Measurements from ENCODE around the gene ERN1. TPM values are rescaled to one million over a fixed set of nuclear protein-coding genes. Genes with fewer than 3 reads are reported as not detected.
A peak's percentile ranks its signal among the peaks of the same experiment; 100 is the strongest.

ERN1 gene
- total RNA-seq, 1 experiment from 2014 or later = 6.5 TPM

- TF ChIP-seq ATF2 (CRISPR knock-in tag; IDR thresholded peaks at IDR 0.05; ENCODE audit: borderline replicate concordance, low read depth) = no peak
- peak; percentile 72 for TF ChIP-seq ERG (CRISPR knock-in tag; IDR thresholded peaks at IDR 0.05)
- TF ChIP-seq TCF7 (CRISPR knock-in tag; IDR thresholded peaks at IDR 0.05; ENCODE audit: low read depth) = peak; percentile 80; the same call in 1 of the 2 replicates
- peak; percentile 96 for TF ChIP-seq ZNF416 (CRISPR knock-in tag; IDR thresholded peaks at IDR 0.05)
- no peak for TF ChIP-seq CTCF (IDR thresholded peaks at IDR 0.05)
- TF ChIP-seq USF1 (CRISPR knock-in tag; IDR thresholded peaks at IDR 0.05) = peak; percentile 99
- peak; percentile 90 for TF ChIP-seq ZBTB43 (CRISPR knock-in tag; IDR thresholded peaks at IDR 0.05)
- no peak for TF ChIP-seq ZNF263 (CRISPR knock-in tag; IDR thresholded peaks at IDR 0.05; ENCODE audit: low read depth)
- peak; percentile 7; the same call in 1 of the 2 replicates for TF ChIP-seq IRF1 (CRISPR knock-in tag; IDR thresholded peaks at IDR 0.05)
- TF ChIP-seq SP1 (CRISPR knock-in tag; conservative IDR thresholded peaks at IDR 0.05) = peak; percentile 81
- 0 out of 2 replicates have a peak, but pooled peaks have one; percentile 25 for TF ChIP-seq ZBTB21 (CRISPR knock-in tag; IDR thresholded peaks at IDR 0.05; ENCODE audit: borderline replicate concordance)
- TF ChIP-seq ZMAT4 (CRISPR knock-in tag; IDR thresholded peaks at IDR 0.05) = peak; percentile 76; the same call in 1 of the 2 replicates
- no peak for TF ChIP-seq ZNF317 (CRISPR knock-in tag; IDR thresholded peaks at IDR 0.05; ENCODE audit: borderline replicate concordance, low read depth)
- 0 out of 2 replicates have a peak, but pooled peaks have one; percentile 15 for TF ChIP-seq ZNF138 (CRISPR knock-in tag; conservative IDR thresholded peaks at IDR 0.05)
- no peak for TF ChIP-seq FOXJ3 (CRISPR knock-in tag; IDR thresholded peaks at IDR 0.05; ENCODE audit: borderline replicate concordance)
- peak; percentile 88 for TF ChIP-seq ZNF532 (CRISPR knock-in tag; IDR thresholded peaks at IDR 0.05; ENCODE audit: borderline replicate concordance)
- TF ChIP-seq CREB1 (CRISPR knock-in tag; IDR thresholded peaks at IDR 0.05) = peak; percentile 57
- TF ChIP-seq E2F5 (CRISPR knock-in tag; IDR thresholded peaks at IDR 0.05) = no peak
- peak; percentile 72; the same call in 1 of the 2 replicates for TF ChIP-seq JAZF1 (CRISPR knock-in tag; IDR thresholded peaks at IDR 0.05)
- no peak for TF ChIP-seq ZNF232 (CRISPR knock-in tag; IDR thresholded peaks at IDR 0.05)
- peak; percentile 80 for TF ChIP-seq NFATC4 (CRISPR knock-in tag; IDR thresholded peaks at IDR 0.05)
- no peak for TF ChIP-seq SOX15 (CRISPR knock-in tag; IDR thresholded peaks at IDR 0.05)
Observed at GRCh38 chr17:64145751-64146417, 15.9 kb upstream of the ERN1 start (continued).

Measured in WTC11 (cell line).